ENCODE results near the gene ZNF575.

The ZNF575 gene

GRCh38 chr19:43532962-43533545, at the start of gene ZNF575:
Gene ZNF575, plus strand, starts transcription at chr19:43533188. Its CDS starts 1,235 bp downstream, at chr19:43534423.
- peak; percentile 93 for DNase-seq

DNA sequence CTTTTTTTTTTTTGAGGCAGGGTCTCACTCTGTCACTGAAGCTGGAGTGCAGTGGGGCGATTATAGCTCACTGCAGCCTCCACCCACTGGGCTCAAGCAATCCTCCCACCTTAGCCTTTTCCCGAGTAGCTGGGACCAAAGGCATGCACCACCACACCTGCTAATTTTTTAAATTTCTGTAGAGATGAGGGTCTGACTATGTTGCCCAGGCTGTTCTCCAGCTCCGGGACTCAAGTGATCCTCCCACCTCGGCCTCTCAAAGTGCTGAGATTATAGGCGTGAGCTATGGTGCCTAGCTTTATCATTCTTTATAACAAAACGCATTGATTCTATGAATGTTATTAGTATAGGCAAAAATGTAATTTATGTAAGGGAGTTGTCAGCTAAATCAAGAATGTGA, 49.7 kb upstream of the ZNF575 start:
- DNase-seq = no peak

DNA sequence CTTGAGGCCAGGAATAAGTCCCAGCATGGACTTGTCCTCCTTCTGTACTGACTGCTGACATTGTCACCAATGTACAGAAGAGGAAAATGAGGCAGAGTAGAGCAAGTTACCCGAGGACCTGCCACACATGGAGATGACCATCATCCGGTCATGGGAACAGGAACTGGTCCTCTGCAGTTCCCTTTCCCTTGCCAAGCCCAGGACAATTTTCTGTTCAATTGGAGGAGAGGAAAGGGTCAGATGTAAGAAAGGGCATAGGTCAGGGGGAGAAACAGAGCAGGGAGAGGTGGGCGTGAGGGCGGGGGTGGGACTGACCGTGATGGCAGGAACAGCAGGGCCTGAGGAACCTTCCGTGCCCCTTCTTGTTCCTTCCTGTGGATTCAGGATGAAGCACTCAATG, 47.0 kb upstream of the ZNF575 start:
- DNase-seq = no peak

DNA sequence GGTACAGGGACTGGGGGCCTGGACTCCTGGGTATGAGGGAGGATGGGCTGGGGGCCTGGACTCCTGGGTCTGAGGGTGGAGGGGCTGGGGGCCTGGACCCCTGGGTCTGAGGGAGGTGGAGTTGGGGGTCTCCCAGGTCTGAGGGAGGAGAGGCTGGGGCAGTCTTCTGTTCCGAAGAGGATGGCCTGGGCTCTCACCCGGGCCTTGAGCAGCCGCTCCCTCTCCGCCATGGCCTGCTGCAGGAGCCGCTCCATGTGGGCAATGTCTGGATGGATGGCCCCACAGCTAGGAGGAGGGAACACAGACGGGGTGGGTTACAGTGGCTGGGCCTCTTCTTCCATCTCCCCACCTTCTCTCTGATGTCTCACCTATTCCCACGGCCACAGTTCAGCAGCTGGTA, 46.6 kb upstream of the ZNF575 start:
- no peak for DNase-seq

- no peak for DNase-seq
Measured at GRCh38 chr19:43488179-43488578, 44.8 kb upstream of the ZNF575 start.

- DNase-seq = no peak
Measured at GRCh38 chr19:43489310-43489709, 43.7 kb upstream of the ZNF575 start.

- DNase-seq = no peak
Measured at GRCh38 chr19:43489979-43490599, 42.9 kb upstream of the ZNF575 start.

GRCh38 chr19:43490759-43491158, 42.2 kb upstream of the ZNF575 start:
- no peak for DNase-seq

DNA sequence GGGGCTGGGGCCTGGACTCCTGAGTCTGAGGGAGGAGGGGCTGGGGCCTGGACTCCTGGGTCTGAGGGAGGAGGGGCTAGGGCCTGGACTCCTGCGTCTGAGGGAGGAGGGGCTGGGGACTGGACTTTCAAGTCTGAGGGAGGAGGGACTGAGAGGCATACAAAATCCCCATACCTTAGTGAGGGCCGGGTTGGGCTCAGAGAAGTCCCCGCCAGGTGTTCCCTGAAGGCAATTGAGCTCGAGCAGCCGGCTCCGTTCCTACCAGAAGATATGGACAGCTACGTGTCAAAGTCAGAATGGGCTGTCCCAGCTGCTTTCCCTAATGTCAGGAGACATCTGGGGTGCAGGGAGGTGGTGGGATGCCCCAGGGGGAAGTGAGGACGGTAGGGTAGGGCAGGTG, 37.9 kb upstream of the ZNF575 start:
- DNase-seq = no peak

- no peak for DNase-seq
Measured at GRCh38 chr19:43496960-43497359, 36.0 kb upstream of the ZNF575 start.

DNA sequence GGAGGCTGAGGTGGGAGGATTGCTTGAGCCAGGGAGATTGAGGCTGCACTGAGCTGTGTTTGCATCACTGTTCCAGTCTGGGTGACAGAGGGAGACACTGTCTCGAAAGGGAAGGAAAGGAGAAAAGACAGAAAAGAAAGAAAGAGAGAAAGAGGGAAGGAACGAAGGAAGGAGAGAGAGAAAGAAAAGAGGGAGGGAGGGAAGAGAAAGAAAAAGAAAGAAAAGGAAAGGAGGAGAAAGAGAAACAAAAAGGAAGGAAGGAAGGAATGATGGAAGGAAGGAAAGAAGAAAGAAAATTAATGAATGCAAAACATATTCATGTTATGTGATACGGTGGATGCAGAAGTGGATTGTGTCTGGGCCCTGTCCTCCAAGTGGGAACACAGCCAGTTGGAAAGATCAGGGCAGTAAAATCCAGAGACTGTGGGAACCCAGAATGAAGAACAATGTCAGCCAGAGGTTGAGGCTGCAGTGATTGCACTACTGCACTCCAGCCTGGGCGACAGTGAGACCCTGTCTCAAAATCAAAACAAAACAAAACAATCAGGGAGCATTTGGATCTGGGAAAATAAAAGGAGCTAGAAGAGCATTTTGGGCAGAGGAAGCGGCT, 34.6 kb upstream of the ZNF575 start:
- DNase-seq = no peak

GRCh38 chr19:43499042-43499441, 33.9 kb upstream of the ZNF575 start:
- no peak for DNase-seq

- no peak for DNase-seq
Measured at GRCh38 chr19:43501661-43502418, 31.1 kb upstream of the ZNF575 start.

DNA sequence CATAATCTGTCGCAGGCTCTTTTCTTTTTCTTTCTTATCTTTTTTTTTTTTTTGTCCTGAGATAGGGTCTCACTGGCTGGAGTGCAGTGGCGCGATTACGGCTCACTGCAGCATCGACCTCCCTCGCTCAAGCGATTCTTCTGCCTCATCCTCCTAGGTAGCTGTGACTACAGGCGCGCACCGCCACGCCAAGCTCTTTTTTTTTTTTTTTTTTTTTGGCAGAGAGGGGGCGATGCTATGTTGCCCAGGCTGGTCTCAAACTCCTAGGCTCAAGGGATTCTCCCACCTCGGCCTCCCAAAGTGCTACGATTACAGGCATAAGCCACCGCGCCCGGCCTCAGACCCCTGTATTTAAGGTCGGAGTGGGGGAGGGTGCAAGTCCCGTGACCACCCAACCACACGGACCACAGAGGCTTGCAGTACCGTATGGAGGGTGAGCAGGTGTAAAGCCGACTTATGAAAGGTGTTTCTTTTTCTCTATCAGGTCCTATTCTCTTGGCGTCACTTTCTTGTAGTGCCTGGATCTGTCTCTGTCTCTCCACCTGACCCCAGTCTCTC, 30.5 kb upstream of the ZNF575 start:
- DNase-seq = no peak

DNA sequence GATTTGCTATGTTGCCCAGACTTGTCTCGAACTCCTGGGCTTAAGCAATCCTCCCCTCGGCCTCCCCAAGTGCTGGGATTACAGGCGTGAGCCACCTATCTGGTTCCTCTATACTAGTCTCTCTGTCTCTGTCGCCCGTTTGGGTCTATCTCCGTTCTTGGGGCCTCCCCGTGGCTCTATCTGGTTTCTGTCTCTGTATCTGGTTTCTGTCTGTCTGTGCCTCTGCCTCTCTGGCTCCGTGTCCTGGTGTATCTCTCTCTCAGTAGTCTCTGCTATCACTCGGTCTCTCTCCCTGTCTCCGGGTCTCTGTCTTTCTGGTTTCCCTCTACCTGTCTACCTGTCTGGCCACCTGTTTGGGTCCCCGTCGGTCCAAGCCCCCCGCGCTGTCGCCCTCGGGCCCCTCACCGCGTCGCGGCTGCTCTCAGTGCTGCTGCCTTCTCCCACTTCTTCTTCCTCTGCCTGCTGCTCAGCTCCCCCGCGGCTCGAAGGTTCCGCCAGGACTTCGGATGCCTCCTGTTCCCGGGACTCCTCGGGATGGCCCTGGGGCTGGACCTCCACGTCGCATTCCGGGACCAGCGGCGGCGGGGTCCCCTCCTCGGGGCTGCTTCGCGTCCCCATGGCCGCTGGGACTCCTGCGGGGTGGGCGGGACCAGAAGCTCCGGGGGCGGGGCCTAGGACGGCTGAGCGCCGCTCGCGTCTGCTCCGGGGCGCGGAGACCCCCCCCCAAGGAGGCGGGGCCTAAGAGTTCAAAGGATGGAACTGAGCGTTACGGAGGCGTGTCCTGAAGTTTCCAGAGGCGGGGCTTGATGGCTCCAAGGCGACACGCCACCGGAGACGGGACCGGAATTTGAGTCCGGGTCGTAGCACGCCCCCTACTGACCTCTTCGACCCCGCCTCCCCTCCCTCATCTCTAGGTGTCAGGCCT, 29.2 kb upstream of the ZNF575 start:
- DNase-seq = peak; percentile 89

- peak; percentile 41 for DNase-seq
Measured at GRCh38 chr19:43504426-43505185, 28.4 kb upstream of the ZNF575 start, which contains the start of gene PHLDB3. Gene PHLDB3, minus strand, starts transcription at chr19:43504746. Its CDS starts 628 bp downstream, at chr19:43504118.

DNA sequence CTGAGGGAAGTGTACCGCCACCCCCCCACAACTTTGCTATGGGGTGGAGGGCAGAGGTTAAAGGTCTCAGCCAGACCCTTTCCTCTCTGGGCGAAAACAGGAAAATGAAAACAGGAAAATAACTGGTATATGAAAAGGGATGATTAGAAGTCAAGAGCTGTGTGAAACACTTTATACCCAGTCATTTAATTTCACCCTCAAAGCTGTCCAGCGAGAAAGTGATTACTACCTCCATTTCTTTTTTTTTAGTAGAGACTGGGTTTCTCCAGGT, 27.9 kb upstream of the ZNF575 start:
- no peak for DNase-seq

- DNase-seq = no peak
Measured at GRCh38 chr19:43505941-43506340, 27.0 kb upstream of the ZNF575 start.

- DNase-seq = no peak
Measured at GRCh38 chr19:43506629-43507028, 26.4 kb upstream of the ZNF575 start.

GRCh38 chr19:43507880-43508279, 25.1 kb upstream of the ZNF575 start:
- DNase-seq = no peak

GRCh38 chr19:43510713-43511112, 22.3 kb upstream of the ZNF575 start:
- no peak for DNase-seq

DNA sequence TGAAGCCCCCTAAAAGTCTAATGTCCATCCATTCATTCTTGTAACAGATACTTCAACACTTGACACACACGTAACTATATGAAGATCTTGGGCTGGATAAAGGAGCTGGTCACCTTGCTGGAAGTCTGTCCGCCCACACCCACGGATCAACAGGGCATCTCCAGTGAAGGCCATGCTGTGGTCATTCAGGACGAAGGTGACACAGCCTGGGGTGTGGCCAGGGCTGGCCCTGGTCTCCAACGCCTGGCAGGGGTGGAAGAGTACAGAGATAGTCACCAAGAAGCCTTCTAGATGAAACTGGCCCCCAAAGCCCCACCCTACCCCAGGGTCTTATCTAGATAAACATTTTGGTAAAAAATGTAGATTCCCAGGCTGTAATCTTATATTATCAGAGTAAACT, 21.7 kb upstream of the ZNF575 start:
- DNase-seq = no peak

Data from NCI-H526 treated with DMSO at 0.1 percent for 48 hours (cell line).